HCT116 (cell line): ENCODE results near the gene CLCN3. TPM values are rescaled to one million over a fixed set of nuclear protein-coding genes. Genes with fewer than 3 reads are reported as not detected.

Experiments used
- ATAC-seq: fragments of 200-7000 bp; cut with Tn5 transposase; 2 replicates; pipeline ENCODE4 v1.9.1; 2020; ENCODE audit warnings: mild to moderate bottlenecking, moderate library complexity
- BruUV-seq: library from RNA; stranded (reverse); fragments of 400-500 nt; replicated peaks from 2 replicates; lab custom pipeline; 2021; lab: Mats Ljungman, UMichigan
- CTCF ChIA-PET: fragments of 300-600 bp; sonication (Branson Sonifier 250); formaldehyde crosslinking; loops from one replicate; lab custom pipeline; 2021; ENCODE audit warnings: antibody characterized with exemption; lab: Charles Lee
- POLR2A ChIA-PET: fragments of 300-600, 350-600 bp; sonication (Branson Sonifier 250); formaldehyde crosslinking; loops from one replicate; lab custom pipeline; 2021; ENCODE audit warnings: antibody characterized with exemption; lab: Charles Lee
- RAD21 ChIA-PET, 2 experiments: fragments of 300-600 bp; sonication (Branson Sonifier 250); formaldehyde crosslinking; loops; one replicate each; lab custom pipeline; 2023; ENCODE audit warnings: low total read pairs in 2 of 2; ENCODE audit not compliant: uncharacterized antibody in 2 of 2, unreplicated experiment in 2 of 2, low non-redundant PET in 1 of 2; lab: Charles Lee
- DNase-seq: peaks from one replicate; pipeline ENCODE4 v3.0.0-alpha.2; 2010; ENCODE audit warnings: low read depth, low spot score
- H2AFZ ChIP-seq: fragments of 200-600 bp; shearing (Covaris generic), sonication (generic); 2 replicates; pipeline ENCODE4 v1.6.1; 2017; ENCODE audit warnings: low read depth, mixed run types, mixed read lengths, antibody characterized with exemption, low read length; ENCODE audit not compliant: poor library complexity, severe bottlenecking
- H3K27ac ChIP-seq: 2 replicates; pipeline ENCODE4 v1.5.1; 2012; ENCODE audit warnings: low read depth, low read length
- H3K27me3 ChIP-seq: fragments of 200-600 bp; sonication (generic); 2 replicates; pipeline ENCODE4 v1.6.1; 2016; ENCODE audit warnings: mixed run types, low read length, mixed read lengths; ENCODE audit not compliant: insufficient read depth
- H3K36me3 ChIP-seq, 2 experiments: fragments of 200-500 bp in 1 of 2; fragments of 200-600 bp in 1 of 2; sonication (Bioruptor generic) in 1 of 2; sonication (generic) in 1 of 2; 2 replicates each; pipeline versions ENCODE4 v1.5.1 to v1.6.1; 2014 to 2016; ENCODE audit warnings: low read length in 2 of 2, inconsistent platforms in 1 of 2, mixed read lengths in 1 of 2, mixed run types in 1 of 2; ENCODE audit not compliant: insufficient read depth in 2 of 2, control insufficient read depth in 1 of 2
- H3K4me1 ChIP-seq, 2 experiments: fragments of 200-600 bp in 1 of 2; sonication (generic) in 1 of 2; 2 replicates each; pipeline versions ENCODE4 v1.5.1 to v1.6.1; 2012 to 2017; ENCODE audit warnings: low read length in 2 of 2, inconsistent platforms in 1 of 2, mild to moderate bottlenecking in 1 of 2, mixed read lengths in 1 of 2, mixed run types in 1 of 2, moderate library complexity in 1 of 2; ENCODE audit not compliant: insufficient read depth in 2 of 2, control insufficient read depth in 1 of 2
- H3K4me2 ChIP-seq: fragments of 200-600 bp; sonication (generic); 2 replicates; pipeline ENCODE4 v1.6.1; 2017; ENCODE audit warnings: mixed run types, low read length, mixed read lengths
- H3K4me3 ChIP-seq, 2 experiments: fragments of 200-600 bp in 1 of 2; sonication (generic) in 1 of 2; replicated peaks in 1 of 2; 2 replicates each; pipeline ENCODE4 v1.5.1; 2011 to 2016; ENCODE audit warnings: low read length in 2 of 2, control low read depth in 1 of 2, low read depth in 1 of 2, mild to moderate bottlenecking in 1 of 2, mixed read lengths in 1 of 2, mixed run types in 1 of 2
- H3K79me2 ChIP-seq: fragments of 200-600 bp; sonication (generic); 2 replicates; pipeline ENCODE4 v1.6.1; 2017; ENCODE audit warnings: mild to moderate bottlenecking, mixed run types, low read length, moderate library complexity, mixed read lengths; ENCODE audit not compliant: insufficient read depth
- H3K9ac ChIP-seq: fragments of 200-600 bp; sonication (generic); 2 replicates; pipeline ENCODE4 v1.6.1; 2016; ENCODE audit warnings: low read length, mixed read lengths
- H3K9me2 ChIP-seq: fragments of 200-600 bp; sonication (generic), shearing (Covaris generic); 2 replicates; pipeline ENCODE4 v1.6.1; 2017; ENCODE audit warnings: mixed run types, mild to moderate bottlenecking, moderate library complexity; ENCODE audit not compliant: insufficient read depth
- H3K9me3 ChIP-seq, 2 experiments: fragments of 200-500 bp in 1 of 2; fragments of 200-600 bp in 1 of 2; sonication (Bioruptor generic) in 1 of 2; sonication (generic) in 1 of 2; 2 replicates each; pipeline ENCODE4 v1.6.1; 2014 to 2017; ENCODE audit warnings: low read length in 2 of 2, mixed read lengths in 2 of 2, inconsistent platforms in 1 of 2, low read depth in 1 of 2, mild to moderate bottlenecking in 1 of 2, mixed run types in 1 of 2, moderate library complexity in 1 of 2; ENCODE audit not compliant: control insufficient read depth in 1 of 2, insufficient read depth in 1 of 2
- H4K20me1 ChIP-seq: fragments of 200-600 bp; sonication (generic), shearing (Covaris generic); 2 replicates; pipeline ENCODE4 v1.6.1; 2017; ENCODE audit warnings: mixed run types, mild to moderate bottlenecking, moderate library complexity; ENCODE audit not compliant: insufficient read depth
- CBX3 ChIP-seq: IDR thresholded peaks from 2 replicates; pipeline ENCODE4 v1.6.1; 2012; ENCODE audit warnings: low read depth
- EGR1 ChIP-seq: IDR thresholded peaks from 2 replicates; pipeline ENCODE4 v1.6.1; 2012; ENCODE audit warnings: low read depth
- ELF1 ChIP-seq: IDR thresholded peaks from 2 replicates; pipeline ENCODE4 v1.6.1; 2012; ENCODE audit warnings: low read depth, borderline replicate concordance
- POLR2A ChIP-seq: IDR thresholded peaks from 2 replicates; pipeline ENCODE4 v1.7.0; 2011; ENCODE audit warnings: borderline replicate concordance; ENCODE audit not compliant: insufficient read depth, insufficient read length; ENCODE audit errors: extremely low read depth
- RAD21 ChIP-seq: IDR thresholded peaks from 2 replicates; pipeline ENCODE4 v1.6.1; 2012; ENCODE audit warnings: low read depth, mild to moderate bottlenecking
- SP1 ChIP-seq: IDR thresholded peaks from 2 replicates; pipeline ENCODE4 v1.6.1; 2012; ENCODE audit warnings: low read depth
- intact Hi-C: fragments of 100-400 bp; cut with micrococcal nuclease; formaldehyde crosslinking; loops from 2 replicates; pipeline ENCODE4 v1.10.0; 2022
- total RNA-seq: library from RNA; stranded (reverse); gene quantifications from one replicate; pipeline ENCODE4 v1.2.1, GENCODE V29; 2021; ENCODE audit not compliant: unreplicated experiment
- TF ChIP-seq, protein P1 (sequence below): IDR thresholded peaks from 2 replicates; pipeline ENCODE4 v1.6.1; 2012; ENCODE audit warnings: low read depth

CLCN3 gene
- total RNA-seq, 1 experiment from 2014 or later: 60.4 TPM

DNA sequence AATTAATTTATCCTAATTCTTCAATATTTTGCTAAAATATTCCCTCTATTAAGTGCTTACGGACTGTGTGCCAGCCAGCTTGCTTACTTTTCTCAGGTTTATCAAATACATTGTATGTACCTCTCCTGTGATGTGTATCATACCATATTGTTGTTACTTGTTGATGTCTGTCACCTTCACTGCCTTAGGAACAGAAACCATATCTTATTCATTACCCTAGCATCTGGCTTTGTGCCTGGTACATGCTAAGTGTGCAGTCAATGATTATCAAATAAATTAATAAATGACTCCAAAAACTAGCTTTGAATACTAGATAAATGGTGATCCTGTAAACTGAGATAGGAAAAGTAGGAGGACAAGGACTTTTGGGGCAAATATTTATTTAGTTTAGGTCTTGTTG lies 6.9 kb downstream of the CLCN3 start (continued):
- TF ChIP-seq SP1: no peak
- no peak for TF ChIP-seq RAD21

DNA sequence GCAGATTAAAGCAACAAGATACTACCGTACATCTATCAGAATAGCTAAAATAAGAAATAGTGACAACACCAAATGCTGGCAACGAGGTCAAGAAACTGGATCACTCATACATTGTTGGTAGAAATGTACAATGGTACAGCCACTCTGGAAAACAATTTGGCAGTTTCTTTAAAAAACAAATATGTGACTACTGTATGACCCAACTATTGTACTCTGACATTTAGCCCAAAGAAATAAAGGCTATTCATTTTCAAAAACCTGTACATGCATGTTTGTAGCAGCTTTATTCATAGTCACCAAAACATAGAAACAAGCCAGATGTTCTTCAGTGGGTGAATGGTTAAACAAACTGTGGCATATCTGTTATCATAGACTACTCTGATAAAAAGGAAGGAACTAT lies 8.2 kb downstream of the CLCN3 start:
- Histone ChIP-seq H3K9ac (no peak overlapping the region), H3K9me2 (no peaks in the 10 kb centered on the region), H3K9me3 (no peaks in the 10 kb centered on the region), H3K36me3 (no peaks in the 10 kb centered on the region), H4K20me1 (no peaks in the 10 kb centered on the region), H3K27ac (no peak overlapping the region), H2AFZ (no peak overlapping the region), H3K4me1 (no peaks in the 10 kb centered on the region), H3K4me3 (no peak overlapping the region), H3K4me2 (no peak overlapping the region), H3K79me2 (peaks cover 91% of the 10 kb centered on the region), H3K27me3 (no peaks in the 10 kb centered on the region)
- intact Hi-C loops: no loop called here
- TF ChIP-seq SP1: no peak
- TF ChIP-seq EGR1: no peak
- RAD21 ChIA-PET: no interaction called here
- BruUV-seq: no TSS peak
- no peak for DNase-seq
- CTCF ChIA-PET: no interaction called here
- no peak for ATAC-seq
- POLR2A ChIA-PET: no interaction called here

DNA sequence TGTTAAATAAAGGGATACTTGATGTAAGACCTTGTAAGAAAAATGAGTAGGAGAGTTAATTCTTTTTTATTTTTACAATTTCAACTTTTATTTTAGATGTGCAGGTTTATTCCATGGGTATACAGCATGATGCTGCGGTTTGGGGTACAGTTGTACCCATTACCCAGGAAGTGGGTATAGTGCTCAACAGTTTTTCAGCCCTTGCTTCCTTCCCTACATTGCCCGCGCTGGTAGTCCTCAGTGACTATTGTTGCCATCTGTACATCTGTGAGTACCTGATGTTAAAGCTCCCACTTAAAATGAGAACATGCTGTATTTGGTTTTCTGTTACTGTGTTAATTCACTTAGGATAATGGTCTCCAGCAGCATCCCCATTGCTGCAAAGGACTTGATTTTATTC lies 9.7 kb downstream of the CLCN3 start:
- ChIA-PET POLR2A (no interaction called here), CTCF (no interaction called here), RAD21 (no interaction called here)
- Histone ChIP-seq H3K27me3 (no peaks in the 10 kb centered on the region), H3K27ac (no peak overlapping the region), H3K4me3 (no peak overlapping the region), H3K4me1 (peaks cover 6 to 11% of the 10 kb centered on the region in 2 experiments; a peak in 3 of 4 replicates), H4K20me1 (no peaks in the 10 kb centered on the region), H3K9ac (no peak overlapping the region), H3K36me3 (no peaks in the 10 kb centered on the region), H3K4me2 (no peak overlapping the region), H3K79me2 (peaks cover 91% of the 10 kb centered on the region), H3K9me3 (no peaks in the 10 kb centered on the region), H2AFZ (no peak overlapping the region)
- intact Hi-C loops: no loop called here
- BruUV-seq: no TSS peak
- DNase-seq: no peak
- TF ChIP-seq ELF1: no peak
- no peak for TF ChIP-seq SP1
- TF ChIP-seq, protein P1, sequence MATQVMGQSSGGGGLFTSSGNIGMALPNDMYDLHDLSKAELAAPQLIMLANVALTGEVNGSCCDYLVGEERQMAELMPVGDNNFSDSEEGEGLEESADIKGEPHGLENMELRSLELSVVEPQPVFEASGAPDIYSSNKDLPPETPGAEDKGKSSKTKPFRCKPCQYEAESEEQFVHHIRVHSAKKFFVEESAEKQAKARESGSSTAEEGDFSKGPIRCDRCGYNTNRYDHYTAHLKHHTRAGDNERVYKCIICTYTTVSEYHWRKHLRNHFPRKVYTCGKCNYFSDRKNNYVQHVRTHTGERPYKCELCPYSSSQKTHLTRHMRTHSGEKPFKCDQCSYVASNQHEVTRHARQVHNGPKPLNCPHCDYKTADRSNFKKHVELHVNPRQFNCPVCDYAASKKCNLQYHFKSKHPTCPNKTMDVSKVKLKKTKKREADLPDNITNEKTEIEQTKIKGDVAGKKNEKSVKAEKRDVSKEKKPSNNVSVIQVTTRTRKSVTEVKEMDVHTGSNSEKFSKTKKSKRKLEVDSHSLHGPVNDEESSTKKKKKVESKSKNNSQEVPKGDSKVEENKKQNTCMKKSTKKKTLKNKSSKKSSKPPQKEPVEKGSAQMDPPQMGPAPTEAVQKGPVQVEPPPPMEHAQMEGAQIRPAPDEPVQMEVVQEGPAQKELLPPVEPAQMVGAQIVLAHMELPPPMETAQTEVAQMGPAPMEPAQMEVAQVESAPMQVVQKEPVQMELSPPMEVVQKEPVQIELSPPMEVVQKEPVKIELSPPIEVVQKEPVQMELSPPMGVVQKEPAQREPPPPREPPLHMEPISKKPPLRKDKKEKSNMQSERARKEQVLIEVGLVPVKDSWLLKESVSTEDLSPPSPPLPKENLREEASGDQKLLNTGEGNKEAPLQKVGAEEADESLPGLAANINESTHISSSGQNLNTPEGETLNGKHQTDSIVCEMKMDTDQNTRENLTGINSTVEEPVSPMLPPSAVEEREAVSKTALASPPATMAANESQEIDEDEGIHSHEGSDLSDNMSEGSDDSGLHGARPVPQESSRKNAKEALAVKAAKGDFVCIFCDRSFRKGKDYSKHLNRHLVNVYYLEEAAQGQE: no peak
- no peak for TF ChIP-seq POLR2A
- no peak for TF ChIP-seq CBX3
- TF ChIP-seq, all 23 proteins: peak for 0
- H3K9me2 ChIP-seq: no peaks in the 10 kb centered on the region
- ATAC-seq: no peak
